Endothelial cell (in vitro differentiated cells): Measurements from ENCODE around the gene PVALEF. TPM values are rescaled to one million over a fixed set of nuclear protein-coding genes. Genes with fewer than 3 reads are reported as not detected.

Experiments used
- DNase-seq: peaks from one replicate; pipeline ENCODE4 v3.0.0; 2021; ENCODE audit warnings: low spot score
- H3K27ac Mint-ChIP-seq: one replicate; pipeline ENCODE4 v1.8.0; 2021; ENCODE audit warnings: mixed read lengths, inconsistent platforms; ENCODE audit not compliant: unreplicated experiment
- H3K27me3 Mint-ChIP-seq: one replicate; pipeline ENCODE4 v1.8.0; 2021; ENCODE audit warnings: mild to moderate bottlenecking, moderate library complexity, mixed read lengths, inconsistent platforms; ENCODE audit not compliant: unreplicated experiment
- H3K36me3 Mint-ChIP-seq: one replicate; pipeline ENCODE4 v1.8.0; 2021; ENCODE audit warnings: mild to moderate bottlenecking, low read depth, mixed read lengths, inconsistent platforms; ENCODE audit not compliant: unreplicated experiment
- H3K4me1 Mint-ChIP-seq: one replicate; pipeline ENCODE4 v1.8.0; 2021; ENCODE audit warnings: mild to moderate bottlenecking, mixed read lengths, inconsistent platforms; ENCODE audit not compliant: unreplicated experiment
- H3K4me3 Mint-ChIP-seq: one replicate; pipeline ENCODE4 v1.8.0; 2021; ENCODE audit warnings: mild to moderate bottlenecking, mixed read lengths, inconsistent platforms; ENCODE audit not compliant: unreplicated experiment
- H3K9me3 Mint-ChIP-seq: one replicate; pipeline ENCODE4 v1.8.0; 2021; ENCODE audit warnings: mixed read lengths, inconsistent platforms; ENCODE audit not compliant: unreplicated experiment
- CTCF ChIP-seq: fragments of 200-600 bp; sonication (generic); IDR thresholded peaks from one replicate; pipeline ENCODE4 v1.5.0; 2021; ENCODE audit warnings: antibody characterized with exemption; ENCODE audit not compliant: unreplicated experiment
- total RNA-seq: library from RNA; stranded (reverse); fragmentation: NEBNext Ultra II Directional; extraction: Animal tissue kit (Norgen Biotek cat#: 25700); gene quantifications from one replicate; pipeline ENCODE4 v1.2.1, GENCODE V29; 2021; ENCODE audit not compliant: unreplicated experiment

PVALEF gene
- total RNA-seq, 1 donor from 2014 or later, result not detected

GRCh38 chr17:81181811-81182185 lies 16.5 kb downstream of the PVALEF start:
- no peaks in the 10 kb centered on the region for H3K9me3 Mint-ChIP-seq
- H3K4me3 Mint-ChIP-seq, result no peak overlapping the region
- H3K27me3 Mint-ChIP-seq, result no peaks in the 10 kb centered on the region
- no peak overlapping the region for H3K27ac Mint-ChIP-seq
- DNase-seq, result no peak
- peaks cover 2% of the 10 kb centered on the region for H3K4me1 Mint-ChIP-seq
- peaks cover 3% of the 10 kb centered on the region for H3K36me3 Mint-ChIP-seq
- TF ChIP-seq CTCF, result no peak

GRCh38 chr17:81182596-81182995 lies 17.3 kb downstream of the PVALEF start:
- Mint-ChIP-seq H3K27me3 (no peaks in the 10 kb centered on the region), H3K36me3 (peaks cover 3% of the 10 kb centered on the region), H3K9me3 (no peaks in the 10 kb centered on the region), H3K27ac (no peak overlapping the region), H3K4me1 (peaks cover 2% of the 10 kb centered on the region), H3K4me3 (no peak overlapping the region)
- TF ChIP-seq CTCF, result no peak
- DNase-seq, result no peak

GRCh38 chr17:81183316-81183715 lies 18.0 kb downstream of the PVALEF start:
- no peak for DNase-seq

DNA sequence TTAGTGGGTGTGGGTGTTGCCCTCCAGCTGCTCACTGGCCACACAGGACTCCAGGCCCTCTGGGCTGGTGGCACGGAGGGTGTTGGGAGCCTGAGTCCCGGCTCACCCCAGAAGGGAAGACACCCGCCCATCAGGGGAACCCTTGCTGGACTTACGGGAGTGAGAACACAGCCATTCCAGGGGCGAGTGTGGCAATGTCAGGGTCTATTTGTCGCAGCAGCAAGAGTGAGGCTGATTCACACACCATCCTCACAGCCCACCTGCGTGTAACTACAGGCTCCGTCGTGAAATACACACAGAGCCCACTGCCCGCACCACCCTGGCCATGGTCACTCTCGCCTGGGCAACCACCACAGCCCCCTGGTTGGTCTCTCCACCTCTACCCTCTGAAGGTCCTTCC lies 18.5 kb downstream of the PVALEF start:
- no peaks in the 10 kb centered on the region for H3K27me3 Mint-ChIP-seq
- no peak overlapping the region for H3K27ac Mint-ChIP-seq
- no peak overlapping the region for H3K4me3 Mint-ChIP-seq
- no peak for DNase-seq
- H3K4me1 Mint-ChIP-seq, result peaks cover 2% of the 10 kb centered on the region
- H3K9me3 Mint-ChIP-seq, result no peaks in the 10 kb centered on the region
- peaks cover 3% of the 10 kb centered on the region for H3K36me3 Mint-ChIP-seq
- no peak for TF ChIP-seq CTCF

More at GRCh38 chr17:81183316-81183715, 18.0 kb downstream of the PVALEF start:
- Mint-ChIP-seq H3K27me3 (no peaks in the 10 kb centered on the region), H3K9me3 (no peaks in the 10 kb centered on the region), H3K4me1 (peaks cover 2% of the 10 kb centered on the region), H3K27ac (no peak overlapping the region), H3K36me3 (peaks cover 3% of the 10 kb centered on the region), H3K4me3 (no peak overlapping the region)
- TF ChIP-seq CTCF, result no peak

DNA sequence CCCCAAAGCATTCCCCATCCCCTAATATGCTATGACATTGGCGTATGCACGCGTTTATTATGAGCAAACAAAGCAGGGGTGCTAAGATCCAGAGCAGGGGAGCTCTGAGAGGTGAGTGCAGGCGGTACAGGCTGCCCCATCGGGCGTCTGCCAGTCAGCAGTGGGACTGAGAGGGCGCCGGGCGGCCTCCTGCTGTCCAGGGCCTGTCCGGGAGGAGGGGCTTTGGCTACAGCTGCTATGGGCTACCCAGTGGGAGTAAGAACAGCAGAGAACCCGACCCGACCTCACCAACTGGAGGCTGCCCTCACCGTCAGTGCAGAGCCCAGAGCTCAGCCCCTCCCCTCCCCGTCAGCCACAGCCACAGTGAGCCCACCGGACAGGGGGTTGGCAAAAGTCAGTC lies 19.2 kb downstream of the PVALEF start:
- Mint-ChIP-seq H3K4me1 (peaks cover 2% of the 10 kb centered on the region), H3K4me3 (no peak overlapping the region), H3K27ac (no peak overlapping the region), H3K9me3 (no peaks in the 10 kb centered on the region), H3K36me3 (peaks cover 3% of the 10 kb centered on the region), H3K27me3 (no peaks in the 10 kb centered on the region)
- DNase-seq, result no peak
- no peak for TF ChIP-seq CTCF
